CD4-positive, alpha-beta T cell treated with Interleukin-10 for 1 hour (primary cell): ENCODE measurements around the gene SRP54.
"Not testable (repeated sequence)": the region's sequence is repeated elsewhere in the genome, so short reads cannot be mapped to it uniquely, and the experiment has no call there.

Experiments used
- DNase-seq: peaks from one replicate; pipeline ENCODE4 v3.0.0-alpha.2; 2020

SRP54 gene

DNA sequence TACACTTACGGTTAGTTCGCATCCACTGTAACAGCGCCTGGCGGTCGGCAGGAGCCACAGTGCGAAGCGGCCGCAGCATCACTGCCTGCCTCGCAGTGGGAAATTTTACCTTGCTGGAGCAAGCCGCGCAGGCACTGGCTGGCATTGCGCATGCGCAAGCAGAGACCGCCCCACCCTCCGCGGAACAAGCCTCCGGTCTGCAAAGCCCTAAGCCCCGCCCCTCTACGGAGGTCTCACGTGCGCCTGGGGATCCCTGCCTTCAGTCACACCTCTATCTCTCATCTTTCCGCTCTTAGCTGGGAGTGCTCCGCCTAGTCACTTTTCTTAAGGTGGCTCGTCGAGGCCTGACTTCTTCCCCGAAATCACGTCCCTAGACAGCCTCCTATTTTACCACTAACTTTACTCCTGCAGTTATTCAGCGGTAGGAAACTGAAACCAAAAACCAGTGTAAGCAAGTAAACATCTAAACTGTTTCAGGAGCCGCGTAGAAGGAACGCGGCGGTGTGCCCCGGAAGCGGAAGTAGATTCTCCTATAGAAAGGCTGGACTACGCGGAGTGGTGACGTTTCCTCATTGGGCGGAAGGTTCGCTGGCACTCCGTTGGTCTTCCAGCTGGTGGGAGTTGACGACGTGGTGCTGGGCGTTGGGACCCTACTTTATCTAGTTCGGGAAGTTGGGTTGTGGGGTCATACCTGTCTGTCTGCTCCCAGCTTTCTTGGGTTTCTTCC is at the start of gene SRP54:
TSS of gene SRP54 (plus strand) at position 572 of the 727 bp plus-strand sequence. CDS start 13,718 bp downstream, outside the sequence.
- DNase-seq, result peak; percentile 100

DNA sequence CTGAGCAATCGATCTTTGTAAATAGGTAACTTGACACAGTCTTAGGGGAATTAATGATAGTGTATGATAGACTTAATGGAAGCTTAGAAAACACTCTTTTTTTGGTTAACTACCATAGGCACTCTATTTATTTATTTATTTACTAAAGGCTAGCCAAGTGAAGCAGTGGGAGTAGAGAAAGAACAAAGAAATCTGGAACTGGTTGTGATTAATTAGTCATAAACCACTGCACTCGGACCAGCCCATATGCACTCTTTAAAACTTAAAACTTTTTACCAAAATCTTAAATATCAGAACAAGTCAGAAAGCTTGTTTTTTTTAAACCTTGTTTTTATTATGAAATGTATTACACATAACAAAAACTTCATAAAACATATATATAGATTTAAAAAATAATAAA is 49.5 kb upstream of the SRP54 start:
- DNase-seq, result no peak

DNA sequence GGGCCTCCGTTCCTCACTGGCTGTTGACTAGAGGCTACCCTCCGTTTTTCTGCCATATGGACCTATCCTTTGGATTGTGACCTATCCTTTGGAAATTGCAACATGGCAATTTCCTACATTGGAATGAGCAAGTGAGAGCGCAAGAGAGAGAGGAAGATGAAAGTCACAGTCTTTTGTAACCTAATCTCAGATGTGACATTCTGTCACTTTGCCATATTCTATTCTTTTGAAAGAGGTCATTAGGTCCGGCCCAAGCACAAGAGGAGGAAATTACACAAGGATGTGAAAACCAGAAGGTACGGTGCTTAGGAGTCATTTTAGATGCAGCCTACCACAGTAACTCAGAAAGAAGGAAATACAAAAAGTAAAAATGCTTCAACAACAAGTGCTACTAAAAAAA is 47.3 kb upstream of the SRP54 start:
- DNase-seq, result no peak

DNA sequence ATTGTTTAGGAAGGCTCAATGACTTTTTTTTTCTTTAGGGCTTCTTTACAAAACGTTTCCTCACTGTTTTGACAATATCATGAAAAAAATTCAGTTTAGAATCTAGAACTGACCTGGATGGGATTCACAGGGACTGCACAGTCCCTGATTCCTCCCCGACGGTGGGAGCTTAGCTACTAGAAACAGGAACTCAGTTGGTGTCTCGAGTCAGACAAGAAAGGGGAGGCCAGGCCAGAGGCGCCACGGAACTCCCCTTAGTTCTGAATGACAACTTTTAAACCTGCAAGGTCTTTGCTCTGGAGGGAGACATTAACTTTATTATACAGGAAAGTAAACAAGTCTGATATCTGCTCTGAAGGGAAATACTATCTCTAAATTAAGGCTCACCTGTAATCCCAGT is 45.4 kb upstream of the SRP54 start:
- no peak for DNase-seq

DNA sequence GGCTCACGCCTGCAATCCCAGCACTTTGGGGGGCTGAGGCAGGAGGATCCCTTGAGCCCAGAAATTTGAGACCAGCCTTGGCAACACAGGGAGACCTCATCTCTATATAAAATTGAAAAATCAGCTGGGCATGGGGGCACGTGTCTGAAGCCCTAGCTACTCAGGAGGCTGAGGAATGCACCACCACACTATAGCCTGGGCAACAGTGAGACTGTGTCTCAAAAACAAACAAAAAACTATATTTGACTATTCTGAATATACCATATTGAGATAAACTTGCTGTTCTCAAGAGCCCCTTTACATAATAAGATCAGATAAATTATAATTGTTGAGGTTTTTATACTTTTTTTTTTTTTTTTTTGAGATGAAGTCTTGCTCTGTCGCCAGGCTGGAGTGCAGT is 44.9 kb upstream of the SRP54 start:
- DNase-seq, result no peak

DNA sequence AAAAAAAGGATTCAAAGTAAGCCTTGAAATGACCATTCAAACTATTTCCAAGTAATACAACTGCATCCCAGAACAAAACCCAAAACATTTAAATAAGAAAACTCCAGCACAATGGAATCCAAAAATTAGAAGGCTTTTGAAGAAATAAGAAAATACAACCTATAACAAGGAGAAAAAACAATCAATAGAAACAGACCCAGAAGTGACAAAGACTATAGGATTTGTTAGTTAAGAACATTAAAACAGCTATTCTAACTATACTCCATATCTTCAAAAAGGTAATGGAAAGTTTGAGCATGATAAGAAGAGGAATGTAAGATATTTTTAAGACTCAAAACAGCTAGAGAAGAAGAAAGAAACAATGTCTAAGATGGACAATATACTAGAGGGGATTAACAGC is 39.3 kb upstream of the SRP54 start:
- DNase-seq, result no peak

DNA sequence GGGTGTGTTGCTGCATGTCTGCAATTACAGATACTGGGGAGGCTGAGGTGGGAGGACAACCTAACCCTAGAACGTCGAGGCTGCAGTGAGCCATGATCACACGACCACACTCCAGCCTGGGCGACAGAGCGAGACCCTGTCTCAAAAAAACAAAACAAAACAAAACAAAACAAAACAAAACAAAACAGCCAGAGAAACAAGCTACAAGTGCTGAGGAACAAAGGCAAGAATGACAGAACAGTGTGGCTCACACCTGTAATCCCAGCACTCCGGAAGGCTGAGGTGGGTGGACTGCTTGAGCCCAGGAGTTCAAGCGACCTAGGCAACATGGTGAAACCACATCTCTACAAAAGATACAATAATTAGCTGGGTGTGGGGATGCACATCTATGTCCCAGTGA is 38.0 kb upstream of the SRP54 start:
- no peak for DNase-seq

DNA sequence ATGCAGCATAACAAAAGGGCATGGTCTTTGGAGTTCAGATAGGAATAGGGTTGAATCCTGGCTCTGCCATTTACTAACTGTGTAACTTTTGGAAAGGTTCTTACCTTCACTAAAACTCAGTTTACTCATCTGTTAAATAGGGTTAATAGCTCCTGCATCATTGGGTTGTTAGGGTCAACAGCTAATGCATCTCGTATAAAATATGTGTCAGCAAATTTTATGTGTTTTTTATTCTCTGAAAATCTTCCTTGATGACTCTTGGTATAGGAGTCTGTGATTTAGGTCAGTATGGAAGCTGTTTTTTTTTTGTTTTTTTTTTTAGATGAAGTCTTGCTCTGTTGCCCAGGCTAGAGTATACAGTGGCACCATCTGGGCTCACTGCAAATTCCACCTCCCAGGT is 36.1 kb upstream of the SRP54 start:
- DNase-seq, result no peak

DNA sequence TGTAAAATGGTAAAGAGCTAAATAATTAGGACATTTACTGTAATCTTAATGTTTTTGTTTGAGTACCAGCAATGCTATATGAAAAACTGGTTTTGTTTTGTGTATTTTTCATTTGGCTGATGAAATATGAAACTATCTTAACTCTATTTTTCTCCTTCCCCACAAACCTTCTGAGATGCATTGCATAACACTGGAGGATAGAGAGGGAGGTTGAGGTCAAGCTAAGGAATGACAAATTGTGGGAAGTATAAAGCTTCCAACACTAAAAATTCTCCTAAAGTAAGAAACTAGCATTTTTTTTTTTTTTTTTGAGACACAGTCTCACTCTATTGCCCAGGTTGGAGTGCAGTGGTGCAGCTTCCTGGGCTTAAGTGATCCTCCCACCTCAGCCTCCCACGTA is 31.5 kb upstream of the SRP54 start:
- no peak for DNase-seq

DNA sequence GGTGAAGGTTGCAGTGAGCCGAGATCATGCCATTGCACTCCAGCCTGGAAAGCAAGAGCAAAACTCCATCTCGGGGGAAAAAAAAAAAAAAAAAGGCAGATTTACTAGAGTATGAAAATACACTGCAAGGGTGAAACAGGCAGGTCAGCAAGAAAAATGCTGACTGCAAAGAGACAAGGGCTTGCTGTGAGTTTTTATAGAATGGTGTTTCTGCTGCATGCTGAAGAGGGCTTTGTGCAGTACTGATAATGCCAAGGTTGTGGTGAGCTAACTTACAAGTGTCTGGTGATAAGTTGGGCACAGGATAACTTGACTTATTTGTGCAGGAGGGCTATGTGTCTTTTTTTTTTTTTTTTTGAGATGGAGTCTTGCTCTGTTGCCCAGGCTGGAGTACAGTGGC is 25.9 kb upstream of the SRP54 start:
- no peak for DNase-seq

DNA sequence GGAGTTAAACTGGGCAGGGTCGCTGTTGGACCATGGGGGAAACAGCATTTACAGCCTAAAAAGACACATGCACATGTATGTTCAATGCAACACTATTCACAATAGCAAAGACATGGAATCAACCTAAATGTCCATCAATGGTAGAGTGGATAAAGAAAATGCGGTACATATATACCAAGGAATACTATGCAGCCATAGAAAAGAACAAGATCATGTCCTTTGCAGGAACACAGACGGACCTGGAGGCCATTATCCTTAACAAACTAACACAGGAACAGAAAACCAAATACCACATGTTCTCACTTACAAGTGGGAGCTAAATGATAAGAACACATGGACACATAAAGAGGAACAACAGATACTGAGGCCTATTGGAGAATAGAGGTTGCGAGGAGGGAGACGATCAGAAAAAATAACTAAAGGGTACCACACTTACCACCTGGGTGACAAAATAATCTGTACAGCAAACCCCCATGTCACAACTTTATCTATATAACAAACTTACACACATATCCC is 25.0 kb upstream of the SRP54 start:
- DNase-seq, result no peak

DNA sequence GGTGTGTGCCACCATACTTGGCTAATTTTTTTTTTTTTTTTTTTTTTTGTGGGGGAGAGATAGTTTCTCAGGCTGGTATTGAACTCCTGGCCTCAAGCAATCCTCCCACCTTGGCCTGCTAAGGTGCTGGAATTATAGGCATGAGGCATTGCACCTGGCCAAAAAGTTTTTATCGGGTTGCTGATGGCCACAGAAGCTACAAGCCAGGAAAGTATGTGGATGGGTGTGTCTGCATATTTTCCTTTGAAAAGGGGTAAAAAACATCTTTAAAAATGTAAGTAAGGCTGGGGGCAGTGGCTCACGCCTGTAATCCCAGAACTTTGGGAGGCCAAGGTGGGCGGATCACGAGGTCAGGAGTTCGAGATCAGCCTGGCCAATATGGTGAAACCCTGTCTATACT is 20.7 kb upstream of the SRP54 start:
- not testable (repeated sequence) for DNase-seq

DNA sequence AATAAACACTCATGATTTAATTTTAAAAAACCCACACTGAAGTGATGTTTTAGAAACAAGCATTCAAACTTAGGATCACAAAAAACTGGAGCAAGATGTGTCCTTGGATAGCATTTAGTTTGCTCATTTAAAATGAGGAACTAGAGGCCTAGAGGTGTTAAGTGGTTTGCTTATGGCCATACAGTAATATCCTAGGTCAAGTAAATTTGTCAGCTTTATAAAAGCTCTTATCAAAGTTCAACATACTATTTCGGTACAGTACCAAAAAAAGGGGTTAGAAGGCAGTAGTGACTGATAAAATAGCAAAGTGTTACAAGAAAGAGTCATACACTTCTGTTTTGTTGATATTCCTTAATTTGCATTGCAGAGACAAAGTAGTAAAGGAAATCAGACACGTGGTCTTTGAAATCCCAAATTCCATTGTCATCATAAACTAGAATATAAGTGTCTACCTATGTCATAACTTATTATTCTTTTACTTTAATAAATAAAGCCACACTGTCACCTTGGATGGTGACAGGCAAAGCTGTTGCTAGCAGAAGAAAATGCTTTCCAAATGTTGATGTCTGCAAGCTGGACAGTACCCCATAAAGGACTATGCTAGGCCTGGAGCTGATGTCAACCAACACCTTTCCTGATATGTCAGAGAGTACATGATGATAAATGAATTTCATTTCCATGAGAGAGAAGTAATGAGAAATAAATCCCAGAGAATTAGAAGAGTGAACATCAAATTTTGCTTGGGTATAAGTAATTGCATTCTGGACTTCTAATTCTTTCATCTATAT is 17.6 kb upstream of the SRP54 start:
- no peak for DNase-seq

DNA sequence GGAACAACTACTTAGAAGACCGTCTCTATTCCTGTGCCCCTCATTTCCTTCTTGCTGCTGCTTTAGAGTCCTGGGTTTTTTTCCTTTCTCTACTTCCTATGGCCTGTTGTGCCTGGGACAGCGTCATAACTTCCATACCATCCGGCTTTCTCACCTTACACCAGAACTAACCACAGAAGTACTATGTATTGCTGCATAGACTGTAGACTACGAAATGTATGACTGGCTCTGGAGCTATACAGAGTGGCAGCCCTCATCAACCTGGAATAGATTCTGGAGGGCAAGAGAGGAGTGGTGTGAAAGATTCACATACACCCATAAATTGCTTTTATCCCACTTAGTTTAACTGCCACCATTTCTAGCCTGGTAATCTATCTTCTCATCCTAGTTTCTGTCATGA is 16.9 kb upstream of the SRP54 start:
- no peak for DNase-seq

DNA sequence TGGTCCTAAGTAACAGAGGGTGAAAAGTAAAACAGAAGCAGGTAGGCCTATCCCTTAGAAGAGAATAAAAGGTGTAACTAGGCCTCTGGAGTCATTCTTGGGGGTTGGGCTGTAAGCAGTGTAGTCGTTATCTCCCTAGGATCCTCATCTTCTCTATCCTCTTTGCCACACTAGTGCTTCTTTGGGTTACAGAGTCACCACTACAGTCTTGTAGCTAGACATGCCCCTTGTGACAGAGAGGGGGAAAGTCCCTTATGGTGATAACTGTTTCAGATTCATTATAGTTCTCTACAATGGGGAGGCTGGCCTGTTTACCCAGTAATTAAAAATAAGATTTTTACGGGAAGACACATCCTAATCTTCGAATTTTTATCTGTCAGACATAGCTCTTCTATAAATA is 16.4 kb upstream of the SRP54 start:
- no peak for DNase-seq

DNA sequence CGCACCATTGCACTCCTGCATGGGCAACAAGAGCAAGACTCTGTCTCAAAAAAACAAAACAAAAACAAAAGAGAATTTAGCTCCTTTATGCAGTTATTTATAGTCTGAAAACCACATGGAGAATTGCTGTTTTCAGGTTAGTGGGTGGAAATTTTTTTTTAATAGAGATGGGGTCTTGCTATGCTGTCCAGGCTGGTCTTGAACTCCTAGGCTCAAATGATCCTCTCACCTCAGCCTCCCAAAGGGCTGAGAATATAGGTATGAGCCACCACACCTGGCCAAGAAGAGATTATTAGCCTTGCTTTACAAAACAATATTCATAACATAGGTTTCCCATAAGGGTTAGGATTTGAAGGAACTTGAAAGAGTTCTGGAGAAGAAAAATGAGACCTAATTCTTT is 12.1 kb upstream of the SRP54 start:
- DNase-seq, result no peak

DNA sequence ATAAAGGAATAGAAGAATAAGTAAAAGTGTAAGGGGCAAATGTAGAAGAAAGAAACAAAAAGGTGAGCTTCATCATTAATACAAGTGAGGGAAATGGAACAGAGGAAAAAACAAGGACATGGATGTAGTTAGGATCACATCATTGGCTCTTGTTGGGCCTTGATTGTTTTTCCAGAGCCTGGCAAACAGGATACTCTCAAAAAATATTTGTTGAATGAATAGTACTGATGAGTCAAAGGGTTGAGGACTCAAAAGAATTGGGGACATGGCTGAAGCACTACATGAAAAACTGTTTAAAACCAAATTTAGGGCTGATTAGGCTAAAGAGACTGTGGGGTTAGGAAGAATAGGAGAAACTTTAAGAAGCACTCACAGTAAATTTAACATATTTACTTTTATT is 11.4 kb upstream of the SRP54 start:
- DNase-seq, result no peak

DNA sequence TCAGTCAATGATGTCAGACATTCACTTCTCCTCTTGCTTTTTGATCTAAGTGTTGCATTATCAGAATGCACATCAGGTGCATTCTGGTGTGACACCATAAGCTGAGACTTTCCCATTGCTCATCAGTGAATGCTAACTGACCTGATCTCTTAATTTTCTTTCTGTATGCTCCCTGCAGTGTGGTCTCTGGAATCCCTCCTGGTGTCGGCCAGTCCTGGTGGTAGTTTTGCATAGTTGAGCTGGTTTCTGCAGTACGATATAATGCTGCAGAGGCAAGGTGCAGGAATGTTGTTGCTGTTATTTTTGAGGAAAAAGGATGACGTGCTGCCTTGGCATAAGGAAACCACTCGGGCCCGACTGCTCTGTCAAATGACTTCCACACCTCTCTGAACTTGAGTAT is 11.0 kb upstream of the SRP54 start:
- DNase-seq, result no peak

DNA sequence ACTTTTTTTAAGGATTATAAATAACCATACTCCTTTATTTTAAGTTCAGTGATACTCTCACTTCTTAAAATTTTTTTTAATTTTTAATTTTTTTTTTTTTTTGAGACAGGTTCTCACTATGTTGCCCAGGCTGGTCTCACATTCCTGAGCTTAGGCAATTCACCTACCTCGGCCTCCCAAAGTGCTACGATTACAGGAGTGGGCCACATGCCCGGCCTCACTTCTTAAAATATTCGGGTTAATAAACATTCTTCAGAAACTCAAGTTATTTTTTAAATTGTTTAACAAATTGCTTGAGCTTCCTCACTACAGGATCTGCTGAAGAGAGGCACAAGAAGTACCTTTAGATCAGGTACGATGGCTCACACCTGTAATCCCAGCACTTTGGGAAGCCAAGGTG is 4.3 kb upstream of the SRP54 start:
- no peak for DNase-seq

DNA sequence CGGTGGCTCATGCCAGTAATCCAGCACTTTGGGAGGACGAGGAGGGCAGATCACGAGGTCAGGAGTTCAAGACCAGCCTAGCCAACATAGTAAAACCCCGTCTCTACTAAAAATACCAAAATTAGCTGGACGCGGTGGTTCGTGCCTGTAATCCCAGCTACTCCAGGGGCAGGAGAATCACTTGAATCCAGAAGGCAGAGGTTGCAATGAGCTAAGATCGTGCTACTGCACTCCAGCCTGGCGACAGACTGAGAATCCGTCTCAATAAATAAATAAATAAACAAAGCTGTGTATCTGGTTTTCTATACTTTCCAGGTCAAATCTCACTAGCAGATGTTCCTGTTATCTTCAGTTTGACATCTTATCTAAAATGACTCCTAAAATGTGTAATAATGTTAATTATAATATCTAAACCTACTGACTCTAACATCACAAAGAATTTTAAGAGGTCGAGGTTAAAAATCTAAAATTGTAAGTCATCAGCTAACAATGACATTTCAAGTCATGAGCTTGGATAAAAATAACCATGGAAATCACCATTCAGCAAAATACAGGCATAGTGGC is 2.4 kb upstream of the SRP54 start:
- no peak for DNase-seq

DNA sequence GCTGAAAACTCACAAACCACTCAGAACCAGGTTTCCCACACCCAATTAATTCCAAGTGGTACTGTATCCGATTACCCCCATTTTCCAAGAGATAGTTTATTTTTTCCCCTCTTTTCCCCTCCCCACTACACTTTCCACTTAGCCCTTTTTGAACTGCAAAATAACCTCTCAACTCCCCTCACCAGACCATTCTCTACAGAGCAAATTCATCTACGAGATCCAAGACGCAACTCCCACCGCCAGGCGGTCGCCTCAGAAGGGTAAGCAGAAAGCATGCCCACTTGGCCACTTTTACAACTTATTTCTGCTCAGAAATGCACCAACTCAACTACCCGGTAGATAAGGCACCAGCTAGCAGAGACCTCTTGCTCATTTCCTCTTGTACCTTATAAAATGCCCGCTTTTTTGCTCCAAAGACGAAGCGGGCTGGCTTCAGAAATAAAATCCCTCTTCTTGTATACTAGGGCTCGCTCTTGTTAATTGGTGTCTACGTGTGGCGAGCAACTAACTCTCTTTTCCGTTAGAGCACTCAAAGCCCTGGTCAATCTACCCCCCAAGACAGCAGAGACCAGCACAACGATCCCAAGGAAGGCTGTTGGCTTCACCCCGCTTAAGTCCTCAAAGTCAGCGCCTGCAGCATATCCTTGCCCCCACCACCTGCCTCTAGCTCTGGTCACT is 910 bp upstream of the SRP54 start:
- DNase-seq, result peak; percentile 49

DNA sequence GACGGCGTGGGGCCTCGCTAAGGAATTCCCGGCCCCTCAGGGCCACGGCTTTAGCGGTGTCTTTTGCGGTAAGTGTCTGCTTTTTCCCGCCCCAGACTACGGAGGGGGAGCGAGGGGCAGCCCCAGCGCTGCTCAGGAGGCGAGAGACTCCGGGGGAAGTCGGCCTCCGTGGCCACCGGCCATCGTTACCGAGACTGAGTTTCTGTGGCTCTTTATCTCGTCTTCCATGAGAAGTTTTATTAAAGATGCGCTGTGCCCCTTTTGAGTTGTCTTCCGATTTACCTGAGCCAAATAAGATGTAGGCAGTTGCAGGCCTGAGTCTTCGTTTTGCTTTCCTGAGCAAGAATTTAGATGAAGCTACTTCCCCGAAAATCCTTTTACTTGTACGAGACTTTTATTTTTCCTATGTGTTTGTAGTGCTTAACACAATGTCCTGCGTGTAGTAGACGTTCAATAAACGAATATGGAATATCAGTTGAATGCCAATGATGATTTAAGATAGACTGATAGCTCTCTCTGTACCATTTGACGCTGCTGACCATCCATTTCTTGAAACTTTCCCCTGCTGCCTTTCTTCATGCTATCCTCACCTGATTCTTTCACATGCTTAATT is 462 bp downstream of the SRP54 start:
- no peak for DNase-seq

DNA sequence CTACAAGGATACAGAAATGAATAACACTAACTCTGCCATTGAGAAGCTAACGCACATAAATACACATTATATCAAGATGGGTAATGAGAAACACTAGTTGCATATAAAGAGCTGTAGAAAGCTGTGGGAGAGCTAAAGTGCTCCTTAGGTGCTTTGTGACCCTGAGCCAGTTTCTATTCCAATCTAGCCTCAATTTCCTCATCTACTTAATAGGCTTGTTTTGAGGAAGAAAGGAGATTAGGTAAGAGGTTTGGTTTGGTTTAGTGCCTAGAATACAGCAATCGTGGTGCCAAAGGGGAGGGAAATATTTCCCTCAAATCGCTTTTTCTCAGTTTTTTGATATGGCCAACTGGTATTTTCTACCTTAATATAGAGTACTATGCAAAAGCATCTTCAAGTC is 994 bp downstream of the SRP54 start:
- no peak for DNase-seq
